OCI-LY3 (cell line): ENCODE data around the gene INHA.

Experiments
- H2AFZ ChIP-seq: fragments of 200-600, 300-600 bp; shearing (Covaris generic); 2 replicates; pipeline ENCODE4 v1.6.0; 2014; ENCODE audit warnings: antibody characterized with exemption, low read depth, low read length
- H3K27ac ChIP-seq: fragments of 200-600, 300-600 bp; sonication (generic); 2 replicates; pipeline ENCODE4 v1.5.1; 2014; ENCODE audit warnings: mild to moderate bottlenecking, low read length, moderate library complexity, mixed read lengths
- H3K27me3 ChIP-seq: fragments of 200-600, 300-600 bp; sonication (generic); 2 replicates; pipeline ENCODE4 v1.6.1; 2014; ENCODE audit warnings: low read depth, low read length, mixed read lengths
- H3K36me3 ChIP-seq: fragments of 200-600, 300-600 bp; sonication (generic); replicated peaks from 2 replicates; pipeline ENCODE3; 2014; ENCODE audit warnings: low read depth, low read length, mixed read lengths
- H3K4me1 ChIP-seq: fragments of 300-600, 200-600 bp; sonication (generic); 2 replicates; pipeline ENCODE4 v1.6.1; 2014; ENCODE audit warnings: low read length, mixed read lengths
- H3K4me2 ChIP-seq: fragments of 200-600, 300-600 bp; sonication (generic); 2 replicates; pipeline ENCODE4 v1.6.1; 2014; ENCODE audit warnings: low read length, mixed read lengths
- H3K4me3 ChIP-seq: fragments of 300-600, 200-600 bp; sonication (generic); 2 replicates; pipeline ENCODE4 v1.5.1; 2014; ENCODE audit warnings: antibody characterized with exemption, mild to moderate bottlenecking, low read length, moderate library complexity
- H3K79me2 ChIP-seq: fragments of 300-600, 200-600 bp; shearing (Covaris generic); 2 replicates; pipeline ENCODE4 v1.6.1; 2014; ENCODE audit warnings: mild to moderate bottlenecking, low read length, mixed read lengths
- H3K9ac ChIP-seq: fragments of 300-600, 200-600 bp; shearing (Covaris generic); 2 replicates; pipeline ENCODE4 v1.6.0; 2014; ENCODE audit warnings: mild to moderate bottlenecking, low read length, moderate library complexity
- H3K9me3 ChIP-seq: fragments of 200-600, 300-600 bp; shearing (Covaris generic); 2 replicates; pipeline ENCODE4 v1.6.1; 2014; ENCODE audit warnings: low read length, mixed read lengths; ENCODE audit not compliant: insufficient read depth
- H4K20me1 ChIP-seq: fragments of 200-600, 300-600 bp; sonication (generic); 2 replicates; pipeline ENCODE4 v1.6.1; 2016; ENCODE audit warnings: low read length, mixed read lengths; ENCODE audit not compliant: insufficient read depth
- EZH2phosphoT487 ChIP-seq: fragments of 200-600 bp; shearing (Covaris generic); IDR thresholded peaks from 2 replicates; pipeline ENCODE4 v1.6.1; 2018; ENCODE audit warnings: antibody characterized with exemption, mixed run types, low read depth
- TF ChIP-seq, protein P1 (sequence below): fragments of 200-600, 300-600 bp; sonication (generic); IDR thresholded peaks from 2 replicates; pipeline ENCODE4 v1.5.1; 2014; ENCODE audit warnings: antibody characterized with exemption, low read length, low read depth

Gene INHA

DNA sequence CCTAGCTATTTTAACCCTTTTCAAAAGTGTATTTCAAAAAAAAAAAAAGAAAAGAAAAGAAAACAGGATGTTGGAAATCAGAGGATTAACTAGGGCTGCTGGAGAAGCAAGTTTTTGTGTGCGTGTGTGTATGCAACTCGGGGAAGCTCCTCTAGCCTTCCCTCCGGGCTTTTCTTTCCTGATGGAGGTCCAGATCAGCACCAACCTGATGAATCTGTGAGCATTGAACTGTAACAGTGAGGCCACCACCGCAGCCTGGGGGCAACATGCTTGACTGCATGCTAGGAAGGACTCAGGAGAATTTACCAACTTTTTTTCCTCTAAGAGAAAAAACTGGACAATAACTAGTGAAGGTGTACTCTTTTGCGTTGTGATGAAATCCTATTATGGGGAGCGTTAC, 3.1 kb upstream of the INHA start:
- H3K9ac ChIP-seq, result no peak overlapping the region
- no peaks in the 10 kb centered on the region for H4K20me1 ChIP-seq
- H2AFZ ChIP-seq, result no peak overlapping the region
- H3K4me2 ChIP-seq, result no peak overlapping the region
- H3K27me3 ChIP-seq, result no peaks in the 10 kb centered on the region
- H3K4me1 ChIP-seq, result no peaks in the 10 kb centered on the region
- H3K36me3 ChIP-seq, result no peaks in the 10 kb centered on the region
- no peak overlapping the region for H3K27ac ChIP-seq
- H3K79me2 ChIP-seq, result no peaks in the 10 kb centered on the region
- no peak overlapping the region for H3K4me3 ChIP-seq
- H3K9me3 ChIP-seq, result no peaks in the 10 kb centered on the region
- no peak for TF ChIP-seq EZH2phosphoT487
- TF ChIP-seq, protein P1, sequence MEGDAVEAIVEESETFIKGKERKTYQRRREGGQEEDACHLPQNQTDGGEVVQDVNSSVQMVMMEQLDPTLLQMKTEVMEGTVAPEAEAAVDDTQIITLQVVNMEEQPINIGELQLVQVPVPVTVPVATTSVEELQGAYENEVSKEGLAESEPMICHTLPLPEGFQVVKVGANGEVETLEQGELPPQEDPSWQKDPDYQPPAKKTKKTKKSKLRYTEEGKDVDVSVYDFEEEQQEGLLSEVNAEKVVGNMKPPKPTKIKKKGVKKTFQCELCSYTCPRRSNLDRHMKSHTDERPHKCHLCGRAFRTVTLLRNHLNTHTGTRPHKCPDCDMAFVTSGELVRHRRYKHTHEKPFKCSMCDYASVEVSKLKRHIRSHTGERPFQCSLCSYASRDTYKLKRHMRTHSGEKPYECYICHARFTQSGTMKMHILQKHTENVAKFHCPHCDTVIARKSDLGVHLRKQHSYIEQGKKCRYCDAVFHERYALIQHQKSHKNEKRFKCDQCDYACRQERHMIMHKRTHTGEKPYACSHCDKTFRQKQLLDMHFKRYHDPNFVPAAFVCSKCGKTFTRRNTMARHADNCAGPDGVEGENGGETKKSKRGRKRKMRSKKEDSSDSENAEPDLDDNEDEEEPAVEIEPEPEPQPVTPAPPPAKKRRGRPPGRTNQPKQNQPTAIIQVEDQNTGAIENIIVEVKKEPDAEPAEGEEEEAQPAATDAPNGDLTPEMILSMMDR, result no peak

- H3K4me1 ChIP-seq, result no peaks in the 10 kb centered on the region
- H2AFZ ChIP-seq, result no peak overlapping the region
- no peaks in the 10 kb centered on the region for H3K9me3 ChIP-seq
- no peaks in the 10 kb centered on the region for H4K20me1 ChIP-seq
- TF ChIP-seq, protein P1, result no peak
- TF ChIP-seq EZH2phosphoT487, result no peak
- H3K4me2 ChIP-seq, result no peak overlapping the region
- H3K27ac ChIP-seq, result no peak overlapping the region
- H3K9ac ChIP-seq, result no peak overlapping the region
- H3K27me3 ChIP-seq, result no peaks in the 10 kb centered on the region
- H3K36me3 ChIP-seq, result no peaks in the 10 kb centered on the region
- H3K79me2 ChIP-seq, result no peaks in the 10 kb centered on the region
- H3K4me3 ChIP-seq, result no peak overlapping the region
These were observed 2.5 kb upstream of the INHA start for GRCh38 chr2:219569635-219570034.

- H3K27me3 ChIP-seq, result no peaks in the 10 kb centered on the region
- H3K79me2 ChIP-seq, result no peaks in the 10 kb centered on the region
- H4K20me1 ChIP-seq, result no peaks in the 10 kb centered on the region
- no peak overlapping the region for H3K4me2 ChIP-seq
- H3K4me1 ChIP-seq, result no peaks in the 10 kb centered on the region
- H3K4me3 ChIP-seq, result no peak overlapping the region
- TF ChIP-seq, protein P1, result no peak
- no peak for TF ChIP-seq EZH2phosphoT487
- H2AFZ ChIP-seq, result no peak overlapping the region
- H3K27ac ChIP-seq, result no peak overlapping the region
- H3K9ac ChIP-seq, result no peak overlapping the region
- no peaks in the 10 kb centered on the region for H3K9me3 ChIP-seq
- H3K36me3 ChIP-seq, result no peaks in the 10 kb centered on the region
These were observed 1.8 kb upstream of the INHA start for GRCh38 chr2:219570194-219570923.

DNA sequence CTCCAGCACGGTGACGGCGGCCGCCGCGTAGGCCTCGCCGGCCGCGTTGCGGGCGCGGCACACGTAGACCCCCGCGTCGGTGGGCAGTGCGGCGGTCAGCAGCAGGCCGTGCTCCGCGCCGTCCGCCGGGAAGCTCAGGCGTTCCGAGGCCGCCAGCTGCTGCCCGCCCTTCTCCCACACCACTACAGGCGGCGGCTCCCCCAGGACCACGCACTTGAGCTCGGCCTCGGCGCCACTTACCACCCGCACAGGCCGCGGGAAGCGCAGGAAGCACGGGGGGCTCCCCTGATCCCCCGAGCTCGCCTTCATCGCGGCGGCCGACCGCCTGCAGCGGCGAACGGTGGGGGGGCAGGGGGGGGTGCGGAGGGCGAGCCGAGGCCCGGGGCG, 1.2 kb upstream of the INHA start:
- no peaks in the 10 kb centered on the region for H3K36me3 ChIP-seq
- no peaks in the 10 kb centered on the region for H3K9me3 ChIP-seq
- no peak for TF ChIP-seq EZH2phosphoT487
- TF ChIP-seq, protein P1, result no peak
- H3K4me2 ChIP-seq, result no peak overlapping the region
- H3K27me3 ChIP-seq, result no peaks in the 10 kb centered on the region
- H3K79me2 ChIP-seq, result no peaks in the 10 kb centered on the region
- H2AFZ ChIP-seq, result no peak overlapping the region
- no peaks in the 10 kb centered on the region for H4K20me1 ChIP-seq
- no peak overlapping the region for H3K4me3 ChIP-seq
- no peak overlapping the region for H3K27ac ChIP-seq
- H3K9ac ChIP-seq, result no peak overlapping the region
- no peaks in the 10 kb centered on the region for H3K4me1 ChIP-seq
